Ovary (tissue), 9 donors: ENCODE data around the gene CACNA2D1. TPM values are rescaled to one million over a fixed set of nuclear protein-coding genes. Genes with fewer than 3 reads are reported as not detected.

Experiments used
- DNase-seq, 5 donors: peaks; one replicate each; pipeline ENCODE4 v3.0.0-alpha.2; 2019 to 2020
- H3K27ac ChIP-seq, 2 donors: fragments of 200-600 bp; one replicate each; pipeline versions ENCODE4 v1.5.1 to v1.8.0; 2019 to 2022
- H3K27me3 ChIP-seq: fragments of 200-600 bp; one replicate; pipeline ENCODE4 v1.8.0; 2022
- H3K36me3 ChIP-seq: fragments of 200-600 bp; sonication (generic); one replicate; pipeline ENCODE4 v1.5.1; 2019
- H3K4me1 ChIP-seq: one replicate; pipeline ENCODE4 v1.8.1; 2013; ENCODE audit warnings: mild to moderate bottlenecking, moderate library complexity; ENCODE audit not compliant: insufficient read depth
- H3K4me3 ChIP-seq: fragments of 200-600 bp; sonication (generic); one replicate; pipeline ENCODE4 v1.5.1; 2017
- H3K9me3 ChIP-seq, 2 donors: fragments of 200-600 bp in 1 of 2; sonication (generic) in 1 of 2; one replicate each; pipeline versions ENCODE4 v1.5.1 to v1.8.1; 2013 to 2019; ENCODE audit warnings: mild to moderate bottlenecking in 1 of 2, moderate library complexity in 1 of 2
- EP300 ChIP-seq: sonication (generic); formaldehyde crosslinking; IDR thresholded peaks from one replicate; pipeline ENCODE4 v1.6.1; 2017; ENCODE audit warnings: antibody characterized with exemption
- POLR2A ChIP-seq: fragments of 450-650 bp; IDR thresholded peaks from one replicate; pipeline ENCODE4 v1.6.1; 2017; ENCODE audit warnings: antibody characterized with exemption, mild to moderate bottlenecking, moderate library complexity
- WGBS, 3 donors: extraction: QIAGEN DNeasy Blood & Tissue Kit in 1 of 3; methylation state at CpG; one replicate each; pipeline versions ENCODE4 v1.1.5 to v1.1.7; 2013 to 2017; 5-methylcytosine and 5-hydroxymethylcytosine counted together
- intact Hi-C, 4 donors: fragments of 100-400 bp; cut with DNase I; formaldehyde crosslinking; loops; one replicate each; pipeline versions ENCODE4 v1.11.0 to v1.15.1; 2022 to 2023
- polyA plus RNA-seq, 2 donors: library from polyadenylated mRNA; stranded (reverse); fragments of 200-250 nt in 1 of 2; fragments of 350-450 nt in 1 of 2; fragmentation: Illumina TruSeq in 1 of 2; extraction: RNeasy Lipid Tissue Mini Kit (QIAGEN cat#74804) in 1 of 2; gene quantifications; one replicate each; pipeline ENCODE4 v1.2.3, GENCODE V29; 2013 to 2014
- total RNA-seq, 7 donors: library from RNA; depleted of rRNA in 2 of 7; stranded (reverse); fragments of >200 nt in 2 of 7; fragmentation: NEBNext Ultra II Directional in 3 of 7; extraction: Animal tissue kit (Norgen Biotek cat#: 25700) in 3 of 7; gene quantifications; one replicate each; pipeline versions ENCODE4 v1.1.0 to v1.2.4, GENCODE V29; 2016 to 2023
- TF ChIP-seq, protein P1 (sequence below), 3 donors: fragments of 450-650 bp in 2 of 3; fragments of 200-600 bp in 1 of 3; IDR thresholded peaks; one replicate each; pipeline versions ENCODE4 v1.5.1 to v1.8.0; 2016 to 2022; ENCODE audit warnings: antibody characterized with exemption in 3 of 3, mild to moderate bottlenecking in 1 of 3
- donor health status: DM: no; HTN: no; CAD: no; lungs with moderate emphysema.
- donor health status: DM: no; HTN: no; CAD: no.
- donor health status: Bipolar disorder and iron deficiency.
- donor health status: DM: yes; HTN: yes; CAD: no.
- donor health status: DM: no; HTN: no; CAD: no.
- donor health status: DM: yes; HTN: yes; CAD: no.

The CACNA2D1 gene
- total and polyA plus RNA-seq, 9 donors, result 6.6 to 34.2 (median 18.8) TPM

DNA sequence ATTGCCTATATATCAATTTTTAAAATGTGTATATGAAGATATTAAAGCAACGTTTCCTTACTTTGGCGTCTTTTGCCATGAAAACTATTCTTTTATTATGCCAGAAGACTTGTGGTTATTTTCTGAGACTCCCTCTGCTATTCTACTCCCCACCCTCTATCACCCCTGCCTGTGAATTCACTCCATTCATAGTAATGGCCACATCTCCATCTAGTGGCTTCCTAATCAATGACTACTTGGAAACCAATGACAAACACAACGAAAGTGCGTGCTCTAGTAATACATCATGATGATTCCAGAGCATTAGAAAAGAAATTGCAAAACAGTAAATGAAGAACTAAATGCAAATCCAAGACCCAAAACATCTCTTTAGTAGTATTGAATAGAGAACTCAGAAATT is 487.1 kb downstream of the CACNA2D1 start:
- Histone ChIP-seq H3K27me3 (no peaks in the 10 kb centered on the region), H3K9me3 (no peaks in the 10 kb centered on the region), H3K4me1 (no peaks in the 10 kb centered on the region), H3K4me3 (no peak overlapping the region), H3K27ac (no peak overlapping the region), H3K36me3 (no peaks in the 10 kb centered on the region)
- WGBS, 3 donors, result 59 to 79% (median 75%) methylated on average over 4 of the region's 4 CpGs
- no peak for TF ChIP-seq POLR2A
- no peak for TF ChIP-seq EP300
- TF ChIP-seq, protein P1, sequence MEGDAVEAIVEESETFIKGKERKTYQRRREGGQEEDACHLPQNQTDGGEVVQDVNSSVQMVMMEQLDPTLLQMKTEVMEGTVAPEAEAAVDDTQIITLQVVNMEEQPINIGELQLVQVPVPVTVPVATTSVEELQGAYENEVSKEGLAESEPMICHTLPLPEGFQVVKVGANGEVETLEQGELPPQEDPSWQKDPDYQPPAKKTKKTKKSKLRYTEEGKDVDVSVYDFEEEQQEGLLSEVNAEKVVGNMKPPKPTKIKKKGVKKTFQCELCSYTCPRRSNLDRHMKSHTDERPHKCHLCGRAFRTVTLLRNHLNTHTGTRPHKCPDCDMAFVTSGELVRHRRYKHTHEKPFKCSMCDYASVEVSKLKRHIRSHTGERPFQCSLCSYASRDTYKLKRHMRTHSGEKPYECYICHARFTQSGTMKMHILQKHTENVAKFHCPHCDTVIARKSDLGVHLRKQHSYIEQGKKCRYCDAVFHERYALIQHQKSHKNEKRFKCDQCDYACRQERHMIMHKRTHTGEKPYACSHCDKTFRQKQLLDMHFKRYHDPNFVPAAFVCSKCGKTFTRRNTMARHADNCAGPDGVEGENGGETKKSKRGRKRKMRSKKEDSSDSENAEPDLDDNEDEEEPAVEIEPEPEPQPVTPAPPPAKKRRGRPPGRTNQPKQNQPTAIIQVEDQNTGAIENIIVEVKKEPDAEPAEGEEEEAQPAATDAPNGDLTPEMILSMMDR (IDR thresholded peaks at IDR 0.05), result no peak
- DNase-seq, result no peak
- intact Hi-C loops, result no loop called here

DNA sequence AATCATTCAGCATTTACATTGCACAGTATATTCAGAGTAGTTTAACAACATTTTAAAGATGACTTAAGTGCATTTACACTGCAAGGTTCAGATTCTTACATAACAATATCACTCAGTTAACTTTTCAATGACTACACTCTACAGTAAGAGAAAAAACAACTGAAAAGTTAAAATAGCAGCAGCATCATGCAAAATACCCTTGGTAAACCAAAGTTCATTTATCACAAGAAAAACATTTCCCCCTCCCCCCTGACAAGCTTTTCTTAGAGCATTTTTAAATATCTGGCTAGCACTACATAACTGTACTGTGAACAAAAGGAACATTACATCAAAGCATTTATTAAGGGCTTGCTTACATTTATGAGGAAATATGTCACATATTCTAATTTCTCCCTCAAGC is 494.3 kb downstream of the CACNA2D1 start:
- no peaks in the 10 kb centered on the region for H3K36me3 ChIP-seq
- no peak overlapping the region for H3K4me3 ChIP-seq
- intact Hi-C loops, result no loop called here
- no peaks in the 10 kb centered on the region for H3K27me3 ChIP-seq
- no peaks in the 10 kb centered on the region for H3K9me3 ChIP-seq
- no peaks in the 10 kb centered on the region for H3K4me1 ChIP-seq
- H3K27ac ChIP-seq, result no peak overlapping the region
- no peak for DNase-seq
- TF ChIP-seq EP300 (no peak), POLR2A (no peak)
- TF ChIP-seq, protein P1 (IDR thresholded peaks at IDR 0.05), result no peak

DNA sequence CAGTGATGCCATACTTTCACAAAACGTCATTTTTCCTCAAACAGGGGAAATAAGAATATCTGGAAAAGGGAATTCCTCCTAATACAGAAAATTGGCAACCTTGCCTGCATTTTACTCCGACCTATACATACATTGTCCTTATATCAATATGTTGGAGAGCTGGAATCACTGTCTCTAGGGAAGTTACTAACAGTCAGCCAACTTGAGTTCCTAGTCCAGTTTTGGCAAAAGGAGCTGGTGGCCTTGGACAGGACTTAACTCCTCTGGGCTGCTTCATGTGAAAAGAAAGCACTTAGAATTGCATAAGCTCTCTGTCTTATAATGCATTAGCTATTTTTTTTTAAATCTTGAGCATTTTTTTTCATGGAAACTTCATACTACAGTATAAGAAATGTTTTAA is 499.5 kb downstream of the CACNA2D1 start:
- no peak for DNase-seq
- Histone ChIP-seq H3K9me3 (no peaks in the 10 kb centered on the region), H3K36me3 (no peaks in the 10 kb centered on the region), H3K27me3 (no peaks in the 10 kb centered on the region), H3K27ac (no peak overlapping the region), H3K4me3 (no peak overlapping the region), H3K4me1 (no peaks in the 10 kb centered on the region)
- intact Hi-C loops, result no loop called here
- TF ChIP-seq EP300, result no peak
- TF ChIP-seq, protein P1 (IDR thresholded peaks at IDR 0.05), result no peak
- TF ChIP-seq POLR2A, result no peak
- WGBS, 3 donors, result 34 to 47% (median 40%) methylated on average over 2 of the region's 2 CpGs

DNA sequence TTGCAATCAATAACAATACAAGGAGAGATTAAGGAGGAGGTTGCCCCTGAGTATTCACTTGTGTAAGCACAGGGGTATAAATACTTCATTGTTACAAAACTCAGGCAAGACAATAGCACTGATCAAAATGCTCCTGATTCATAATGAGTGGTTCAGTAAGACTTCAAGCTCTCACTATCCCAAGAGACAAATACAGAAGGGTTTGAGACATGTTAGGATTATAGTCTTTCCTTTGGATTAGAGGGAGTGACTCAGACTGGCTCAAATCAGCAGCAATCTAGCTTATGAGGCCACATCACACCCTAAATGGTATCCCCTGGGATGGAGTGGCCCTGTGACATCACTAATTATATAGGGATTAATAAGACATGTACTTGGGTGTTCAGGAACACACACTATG is 506.5 kb downstream of the CACNA2D1 start:
- no peak overlapping the region for H3K4me3 ChIP-seq
- H3K9me3 ChIP-seq, result no peaks in the 10 kb centered on the region
- no peaks in the 10 kb centered on the region for H3K36me3 ChIP-seq
- no peak for DNase-seq
- H3K27me3 ChIP-seq, result no peaks in the 10 kb centered on the region
- H3K4me1 ChIP-seq, result no peaks in the 10 kb centered on the region
- intact Hi-C loops, result loop anchor here in 1 of 4 donors (10.0 kb wide), 1 partner anchor 582 kb away; no protein-coding TSS in a partner anchor
- TF ChIP-seq POLR2A, result no peak
- TF ChIP-seq EP300, result no peak
- TF ChIP-seq, protein P1 (IDR thresholded peaks at IDR 0.05), result no peak
- no peak overlapping the region for H3K27ac ChIP-seq
